DMS79 (cell line): ENCODE data around the gene MRFAP1L1.
A peak's percentile ranks its signal among the peaks of the same experiment; 100 is the strongest.
"Not testable (repeated sequence)": the region's sequence is repeated elsewhere in the genome, so short reads cannot be mapped to it uniquely, and the experiment has no call there.

Experiments used
- DNase-seq: peaks from one replicate; lab custom pipeline; 2025; lab: John Stamatoyannopoulos, UW

Gene MRFAP1L1

DNA sequence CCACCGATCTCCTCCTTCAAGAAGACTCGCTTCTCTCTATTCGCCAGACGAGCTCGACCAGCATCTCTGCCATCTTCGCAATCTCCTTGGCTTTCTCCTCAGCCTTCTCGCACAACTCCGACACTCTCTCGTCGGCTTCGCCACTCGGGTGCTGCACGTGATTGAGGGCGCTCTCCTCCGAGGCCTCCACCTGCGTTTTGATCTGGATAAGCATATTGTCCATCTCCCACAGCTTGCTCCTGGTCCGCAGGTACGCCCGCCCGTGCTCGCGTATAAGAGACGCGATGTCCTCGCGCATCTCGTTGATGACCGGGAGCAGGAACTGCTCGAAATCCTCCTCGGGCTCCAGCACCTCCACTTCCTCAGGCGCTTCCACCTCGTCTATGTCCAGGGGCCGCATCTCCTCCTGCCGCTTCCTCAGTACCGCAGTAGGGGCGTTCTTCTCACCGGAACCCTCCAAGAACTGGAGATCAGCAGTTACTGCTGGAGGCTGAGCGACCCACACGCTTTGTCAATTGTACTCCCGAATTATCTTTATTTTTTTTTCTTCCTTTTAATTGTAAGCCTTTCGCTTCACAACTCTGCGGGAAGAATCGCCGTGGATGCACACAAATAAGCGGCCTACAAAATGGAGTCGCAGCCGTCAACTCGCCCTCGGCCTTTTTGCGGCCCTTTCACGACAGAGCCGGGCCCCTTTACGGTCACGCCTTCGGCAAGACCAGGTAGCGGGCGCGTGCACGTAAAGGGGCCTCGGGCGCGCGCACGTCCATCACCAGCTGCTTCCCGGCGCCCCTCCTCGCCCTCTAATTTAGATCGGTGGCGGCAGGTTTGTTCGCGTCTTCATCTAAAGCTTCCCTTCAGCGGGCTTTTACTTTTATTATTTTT lies at the start of gene MRFAP1L1:
MRFAP1L1 (minus strand) TSS at position 636 of the 885 bp plus-strand sequence; CDS start at position 400, 236 bp downstream.
- DNase-seq: peak; percentile 68

DNA sequence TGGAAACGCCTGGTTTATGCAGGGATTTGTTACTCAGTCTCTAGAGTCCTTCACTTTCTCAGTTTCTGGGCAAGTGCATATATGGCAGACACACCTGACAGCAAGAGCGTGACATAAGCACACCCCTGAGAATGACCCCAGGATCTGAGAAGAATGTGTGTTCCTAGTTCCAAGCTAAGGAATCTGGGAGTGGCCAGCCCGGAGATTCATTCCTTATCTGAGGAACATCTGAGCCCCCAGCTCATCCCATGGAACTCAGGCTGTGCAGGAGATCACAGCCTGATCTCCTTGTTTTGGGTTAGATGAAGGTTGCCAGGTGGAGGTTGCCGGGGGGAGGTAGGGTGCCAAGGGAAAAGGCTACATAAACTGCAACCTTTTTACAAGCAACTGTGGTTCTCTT lies 49.1 kb upstream of the MRFAP1L1 start:
- DNase-seq: no peak

DNA sequence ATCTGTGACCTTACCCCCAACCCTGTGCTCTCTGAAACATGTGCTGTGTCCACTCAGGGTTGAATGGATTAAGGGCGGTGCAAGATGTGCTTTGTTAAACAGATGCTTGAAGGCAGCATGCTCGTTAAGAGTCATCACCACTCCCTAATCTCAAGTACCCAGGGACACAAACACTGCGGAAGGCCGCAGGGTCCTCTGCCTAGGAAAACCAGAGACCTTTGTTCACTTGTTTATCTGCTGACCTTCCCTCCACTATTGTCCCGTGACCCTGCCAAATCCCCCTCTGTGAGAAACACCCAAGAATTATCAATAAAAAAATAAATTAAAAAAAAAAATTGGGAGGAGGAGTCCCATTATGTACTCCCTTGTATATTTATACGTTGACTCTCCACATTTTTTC lies 46.7 kb upstream of the MRFAP1L1 start:
- DNase-seq: not testable (repeated sequence)

DNA sequence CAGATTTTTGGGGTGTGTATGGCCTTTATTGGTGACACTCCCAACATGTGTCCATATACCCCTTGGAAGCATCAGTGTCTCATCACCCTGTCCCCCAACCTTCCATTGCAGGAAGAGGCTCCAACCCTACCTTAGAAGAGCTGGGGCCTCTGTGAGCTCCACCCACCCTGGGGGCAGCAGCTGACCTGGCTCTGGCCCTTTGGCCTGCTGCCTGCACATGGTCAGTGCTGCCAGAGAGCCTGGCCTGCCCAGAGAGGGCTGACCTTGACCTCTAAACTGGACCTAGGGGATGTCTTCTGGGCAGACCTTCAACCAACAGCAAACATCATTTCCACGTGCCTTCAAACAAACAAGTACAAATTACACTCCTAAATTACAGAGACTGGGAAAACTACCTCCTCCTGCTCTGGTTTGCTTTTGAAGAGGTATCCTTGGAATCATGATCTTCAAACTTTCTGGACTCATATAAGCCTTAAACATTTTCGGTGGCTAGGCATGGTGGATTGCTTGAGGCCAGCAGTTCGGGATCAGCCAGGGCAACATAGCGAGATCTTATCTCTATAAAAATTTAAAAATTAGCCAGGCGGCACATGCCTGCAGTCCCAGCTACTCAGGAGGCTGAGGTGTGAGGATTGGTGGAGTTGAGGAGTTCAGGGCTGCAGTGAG lies 45.6 kb upstream of the MRFAP1L1 start:
- no peak for DNase-seq

DNA sequence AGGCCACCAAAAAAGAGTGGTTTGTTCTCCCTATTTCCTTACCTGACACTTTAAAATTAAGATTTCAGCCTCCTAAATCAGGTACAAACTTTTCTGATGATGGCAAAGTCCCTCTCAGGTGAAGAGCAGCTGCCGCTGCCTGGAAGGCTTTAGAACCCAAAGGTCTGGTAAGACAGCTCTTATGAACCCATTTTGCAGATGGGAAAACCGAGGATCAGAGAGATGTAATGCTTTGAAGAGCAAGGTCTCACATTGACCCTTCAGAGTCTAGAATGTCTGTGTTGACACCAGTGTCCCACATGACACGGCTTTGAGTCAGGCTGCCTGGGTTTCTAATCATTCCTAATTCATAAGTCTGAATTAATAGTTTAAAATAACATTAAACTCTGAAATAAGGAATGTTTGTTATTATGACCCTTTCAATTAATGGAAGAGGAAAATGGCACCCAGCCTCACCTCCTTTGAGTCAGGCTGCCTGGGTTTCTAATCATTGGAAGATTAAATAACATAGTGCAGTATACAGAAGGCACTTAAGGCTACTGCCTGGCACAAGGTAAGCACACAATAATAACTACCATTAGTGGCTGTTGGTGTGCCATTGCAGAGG lies 44.9 kb upstream of the MRFAP1L1 start:
- DNase-seq: no peak

DNA sequence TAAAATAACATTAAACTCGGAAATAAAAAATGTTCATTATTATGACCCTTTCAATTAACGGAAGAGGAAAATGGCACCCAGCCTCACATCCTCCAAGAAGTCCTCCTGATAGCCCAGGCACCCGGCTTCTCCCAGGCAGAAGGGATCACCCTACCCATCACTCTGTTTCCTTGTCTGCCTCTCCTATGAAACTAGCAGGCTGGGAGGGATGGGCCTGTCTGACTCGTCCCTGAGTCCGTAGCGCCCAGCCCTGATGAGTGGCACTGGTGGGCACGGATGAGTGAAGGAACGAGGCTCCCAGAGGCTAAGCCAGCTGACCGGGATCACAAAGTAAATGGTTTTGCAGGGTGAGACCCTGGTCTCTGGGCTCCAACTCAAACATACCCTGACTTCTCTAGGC lies 44.2 kb upstream of the MRFAP1L1 start:
- DNase-seq: no peak

DNA sequence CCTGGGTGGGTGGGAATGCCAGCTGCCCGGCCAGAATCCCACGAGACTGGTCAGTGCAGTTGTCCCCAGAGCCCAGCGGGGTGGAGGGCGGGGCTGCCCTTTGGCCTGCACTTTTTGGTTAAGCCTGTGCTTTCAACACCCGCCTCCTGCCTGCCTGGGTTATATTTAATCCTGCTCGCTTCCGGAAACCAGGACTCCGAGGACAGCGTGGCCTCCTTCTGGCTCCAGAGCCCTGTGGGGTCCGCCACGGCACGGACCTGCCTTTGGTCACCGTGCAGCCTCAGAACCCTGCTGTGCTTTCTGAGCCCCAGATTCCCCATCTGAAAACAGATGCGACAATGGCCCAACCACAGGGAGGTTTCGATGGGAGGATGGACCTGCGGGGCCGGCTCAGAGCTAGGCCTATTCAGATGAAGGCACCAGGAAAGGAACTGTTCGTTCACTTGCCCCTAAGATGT lies 43.5 kb upstream of the MRFAP1L1 start:
- no peak for DNase-seq

DNA sequence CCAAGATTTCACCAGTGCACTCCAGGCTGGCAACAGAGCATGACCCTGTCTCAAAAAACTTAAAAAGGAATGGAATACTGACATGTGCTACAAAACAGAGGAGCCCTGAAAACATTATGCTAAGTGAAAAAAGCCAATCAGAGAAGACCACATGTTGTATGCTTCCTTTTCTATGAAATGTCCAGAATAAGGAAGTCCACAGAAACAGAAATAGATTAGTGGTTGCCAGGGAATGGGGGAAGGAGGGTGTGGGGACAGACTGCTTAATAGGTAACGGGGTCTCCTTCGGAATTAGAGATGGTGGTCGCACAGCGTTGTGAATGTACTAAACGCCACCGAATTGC lies 42.8 kb upstream of the MRFAP1L1 start:
- no peak for DNase-seq

DNA sequence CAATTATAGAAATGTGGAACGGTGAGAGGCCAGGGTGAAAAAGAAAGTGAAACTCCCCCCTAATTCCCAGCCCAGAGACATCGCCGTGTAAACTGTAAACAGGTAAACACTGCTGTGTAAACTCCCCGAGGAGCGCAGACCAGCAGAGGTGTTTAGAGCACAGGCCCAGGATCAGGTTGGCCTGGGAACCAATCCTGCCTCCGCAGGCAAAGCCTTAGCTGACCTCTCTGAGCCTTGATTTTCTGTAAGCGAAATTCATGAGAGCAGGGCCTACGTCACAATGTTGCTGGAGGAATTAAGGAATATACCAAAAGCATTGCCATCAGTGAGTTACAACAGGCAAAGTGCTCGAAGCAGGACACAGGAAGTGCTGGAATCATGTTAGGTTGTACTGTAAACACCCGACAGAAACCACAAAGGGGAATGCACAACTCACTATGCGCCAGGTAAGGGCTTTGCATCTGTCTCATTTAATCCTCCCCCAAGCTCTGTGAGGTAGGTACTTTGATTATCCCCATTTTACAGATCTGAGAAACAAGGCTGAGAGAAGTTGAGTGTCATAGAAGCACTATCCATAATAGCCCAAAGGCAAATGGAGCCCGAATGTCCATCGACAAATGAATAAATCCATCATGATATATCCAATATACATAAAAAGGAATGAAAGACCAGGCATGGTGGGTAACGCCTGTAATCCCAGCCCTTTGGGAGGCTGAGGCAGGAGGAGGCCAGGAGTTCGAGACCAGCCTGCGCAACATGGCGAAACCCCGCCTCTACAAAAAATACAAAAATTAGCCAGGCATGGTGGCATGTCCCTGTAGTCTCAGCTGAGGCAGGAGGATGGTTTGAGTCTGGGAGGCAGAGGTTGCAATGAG lies 42.2 kb upstream of the MRFAP1L1 start:
- DNase-seq: no peak

DNA sequence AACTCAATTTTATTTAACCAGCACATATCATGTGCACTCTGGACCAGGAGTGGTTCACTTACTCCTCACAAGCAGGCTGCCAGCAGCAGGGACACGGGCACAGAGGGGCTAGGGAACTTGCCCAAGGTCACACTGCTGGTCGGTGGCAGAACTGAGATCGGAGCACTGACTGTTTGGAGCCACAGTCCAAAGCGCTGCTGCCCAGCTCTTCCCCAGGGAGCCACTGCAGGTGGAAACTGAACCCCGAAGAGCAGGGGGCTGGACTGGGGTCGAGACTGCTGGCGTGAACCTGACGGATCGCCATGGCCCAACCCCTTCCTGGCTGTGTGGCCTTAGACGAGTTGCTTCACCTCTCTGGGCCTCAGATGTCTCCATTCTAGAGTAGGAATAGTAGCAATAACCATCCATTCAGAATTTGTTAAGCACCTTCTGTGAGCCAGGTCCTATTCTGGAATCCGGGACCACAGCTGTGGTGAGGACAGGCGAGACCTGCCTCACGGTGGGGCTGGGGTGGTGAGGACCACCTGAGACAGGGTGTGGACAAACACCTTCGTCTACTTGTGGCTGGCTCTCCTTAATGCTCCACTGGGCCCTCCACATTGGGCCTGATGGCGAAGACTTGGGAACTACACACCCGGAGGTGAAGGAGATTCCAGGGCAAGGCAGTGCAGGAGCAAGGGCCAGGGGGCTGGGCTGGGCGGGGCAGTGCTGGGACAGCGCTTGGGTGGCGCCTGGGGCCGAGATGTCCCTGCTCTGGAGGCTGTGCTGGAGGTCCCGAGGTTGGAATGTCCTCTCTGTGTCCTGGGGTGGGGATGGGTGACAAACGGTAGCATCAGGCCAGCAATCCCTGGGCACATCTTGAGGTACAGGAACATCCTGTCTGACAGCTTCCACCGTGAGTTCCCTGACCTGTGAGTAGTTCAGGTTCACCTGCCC lies 40.9 kb upstream of the MRFAP1L1 start:
- no peak for DNase-seq

DNA sequence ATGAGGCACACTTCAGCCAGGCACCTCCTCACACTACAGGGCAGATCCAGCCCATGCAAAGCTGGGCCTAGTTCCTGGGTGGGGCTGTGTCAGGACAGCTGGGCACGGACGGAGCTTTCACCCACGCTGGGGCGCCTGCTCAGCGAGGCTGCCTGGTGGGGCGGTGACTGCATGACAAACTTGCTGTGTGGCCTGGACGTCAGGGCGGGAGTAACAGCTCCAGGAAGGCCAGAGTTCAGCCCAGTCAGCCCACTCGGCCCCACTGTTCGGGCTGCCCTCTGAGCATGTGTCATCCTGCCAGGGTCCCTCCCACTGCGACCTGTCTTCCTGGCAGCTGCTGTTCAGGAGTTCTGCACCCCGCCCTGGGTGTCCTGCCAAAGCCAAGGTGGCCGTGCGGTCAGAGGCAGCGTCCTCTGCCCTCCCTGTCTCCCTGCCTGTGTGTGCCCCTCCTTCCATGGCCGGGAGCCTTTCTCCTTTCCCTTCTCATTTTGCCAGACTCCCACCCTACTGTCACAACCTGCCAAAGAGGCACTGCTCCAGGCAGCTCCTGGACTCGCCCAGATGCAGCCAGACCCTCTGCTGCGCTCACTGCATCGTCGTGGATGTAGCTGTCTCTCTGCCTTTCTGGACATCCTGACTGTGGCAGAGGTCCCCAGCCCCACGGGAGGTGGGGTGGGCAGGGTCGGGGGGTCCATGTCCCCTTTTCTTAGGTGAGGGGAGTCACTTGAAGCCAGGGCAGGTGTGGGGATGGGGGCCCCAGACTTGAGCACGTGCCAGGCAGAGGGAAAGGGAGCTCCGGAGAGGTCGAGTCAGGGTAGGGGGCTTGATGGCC lies 39.9 kb upstream of the MRFAP1L1 start:
- no peak for DNase-seq

DNA sequence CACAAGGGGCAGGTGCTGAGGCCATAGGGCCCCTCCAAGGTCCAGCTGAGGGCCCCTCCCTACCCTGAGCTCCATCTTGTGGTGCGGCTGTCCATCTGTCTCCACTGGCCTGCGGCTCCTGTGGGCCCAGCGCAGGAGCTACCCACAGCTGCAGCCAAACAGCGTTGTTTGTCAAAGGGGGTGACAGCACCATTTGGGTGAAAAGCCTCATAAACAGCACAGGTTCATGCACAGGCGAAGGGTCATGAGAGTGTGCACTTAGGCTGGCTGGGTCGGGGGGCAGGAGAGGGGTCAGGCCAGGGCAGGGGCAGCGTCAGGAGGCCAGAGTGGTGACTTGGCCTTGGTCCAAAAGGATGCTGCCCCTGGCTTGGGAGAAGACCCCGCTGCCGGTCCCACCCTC lies 38.6 kb upstream of the MRFAP1L1 start:
- no peak for DNase-seq

DNA sequence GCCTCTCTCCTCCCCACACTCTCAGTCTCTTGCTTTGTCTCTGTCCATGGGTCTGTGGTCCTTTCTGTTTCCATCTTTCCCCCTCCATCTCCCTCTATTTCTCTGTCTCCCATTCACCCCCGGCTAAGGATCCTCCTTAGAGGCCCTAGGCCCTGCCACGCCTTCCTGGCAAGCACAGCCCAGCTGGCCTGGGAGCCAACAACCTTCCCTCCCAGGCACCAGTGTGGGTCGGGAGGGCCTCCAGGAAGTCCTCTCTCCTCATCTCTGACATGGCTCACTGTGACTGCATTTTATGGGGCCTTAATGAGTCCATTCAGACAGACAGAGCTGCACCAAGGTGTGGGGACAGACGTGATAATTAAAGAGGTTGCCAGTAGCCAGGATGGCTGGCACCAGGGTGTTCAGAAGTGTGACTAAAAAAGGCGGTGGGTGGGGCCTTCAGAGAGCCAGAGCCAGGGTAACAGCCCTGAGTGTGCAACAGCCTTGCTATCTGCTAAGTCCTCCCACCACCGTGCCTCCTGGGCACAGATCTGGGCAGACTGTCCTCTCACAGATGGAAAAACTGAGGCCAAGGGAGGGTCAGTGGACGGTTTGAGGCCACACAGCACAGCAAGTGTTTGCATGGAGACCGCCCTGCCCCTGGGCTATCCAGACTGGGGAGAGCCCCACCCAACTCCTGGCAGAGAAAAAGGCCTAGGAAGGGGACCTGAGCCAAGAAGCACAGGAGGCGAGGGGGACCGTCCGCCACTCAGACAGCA lies 37.8 kb upstream of the MRFAP1L1 start:
- DNase-seq: peak; percentile 51

DNA sequence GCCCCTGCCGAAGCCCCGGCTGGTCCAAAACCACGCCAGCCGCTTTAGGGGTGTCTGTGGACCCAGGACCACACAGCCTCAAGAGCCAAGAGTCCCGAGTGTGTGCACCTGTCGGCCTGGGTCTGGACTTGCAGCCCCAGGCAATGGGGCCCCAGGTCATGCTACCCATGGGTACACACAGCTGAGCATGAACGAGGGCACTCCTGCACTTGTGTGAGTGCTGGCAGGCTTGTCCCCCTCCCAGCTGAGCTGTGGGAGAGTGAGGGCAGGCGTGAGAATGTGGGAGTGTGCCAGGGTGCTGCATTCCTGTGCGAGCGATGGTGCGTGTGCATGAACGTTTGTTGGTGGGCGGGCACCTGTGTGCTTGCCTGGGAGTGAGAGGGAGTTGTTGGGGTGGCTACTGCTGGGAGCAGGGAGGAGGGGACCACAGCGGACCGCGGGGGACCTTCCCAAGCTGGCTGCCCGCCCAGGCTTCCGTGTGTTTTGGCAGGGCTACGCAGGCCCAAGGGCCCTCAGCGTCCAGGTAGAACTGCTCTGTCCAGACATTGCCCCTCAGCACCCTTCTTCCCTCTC lies 37.1 kb upstream of the MRFAP1L1 start:
- peak; percentile 70 for DNase-seq

DNA sequence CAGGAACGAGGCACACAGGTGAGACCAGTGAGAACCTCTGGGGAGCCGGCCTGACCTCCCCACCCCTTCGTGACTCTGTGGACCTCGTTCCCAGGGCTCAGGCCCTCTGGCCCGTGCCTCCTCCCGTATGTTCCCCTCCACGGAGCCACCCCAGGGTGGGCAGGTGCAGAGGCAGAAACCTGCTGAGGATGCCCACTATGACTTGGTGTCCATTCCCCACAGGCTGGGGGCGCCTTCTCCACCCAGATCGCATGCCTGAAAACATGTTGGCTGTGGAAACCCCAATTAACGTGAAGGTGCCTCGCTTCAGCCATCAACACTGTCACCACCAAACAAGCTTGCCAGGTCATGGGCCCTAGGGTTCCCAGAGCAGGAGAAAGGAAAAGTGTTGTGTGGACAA lies 33.3 kb upstream of the MRFAP1L1 start:
- no peak for DNase-seq

DNA sequence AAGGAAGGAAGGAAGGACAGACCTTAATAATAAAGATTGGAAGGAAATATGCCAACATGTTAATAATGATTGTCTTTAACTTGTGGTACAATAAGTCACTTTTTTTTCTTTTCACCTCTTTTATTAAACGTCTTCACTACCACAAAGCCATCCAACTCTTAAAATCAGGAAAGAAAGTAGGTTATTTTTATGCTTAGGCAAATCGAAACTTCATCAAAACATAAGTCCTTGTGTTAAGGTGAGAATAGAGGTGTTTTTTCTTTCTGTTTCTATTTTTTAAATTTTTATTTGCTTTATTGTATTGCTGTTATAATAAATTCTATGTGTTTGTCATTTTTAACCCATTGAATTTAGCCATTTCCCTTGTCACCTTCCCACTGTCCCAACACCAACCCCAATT lies 32.8 kb upstream of the MRFAP1L1 start:
- DNase-seq: no peak

DNA sequence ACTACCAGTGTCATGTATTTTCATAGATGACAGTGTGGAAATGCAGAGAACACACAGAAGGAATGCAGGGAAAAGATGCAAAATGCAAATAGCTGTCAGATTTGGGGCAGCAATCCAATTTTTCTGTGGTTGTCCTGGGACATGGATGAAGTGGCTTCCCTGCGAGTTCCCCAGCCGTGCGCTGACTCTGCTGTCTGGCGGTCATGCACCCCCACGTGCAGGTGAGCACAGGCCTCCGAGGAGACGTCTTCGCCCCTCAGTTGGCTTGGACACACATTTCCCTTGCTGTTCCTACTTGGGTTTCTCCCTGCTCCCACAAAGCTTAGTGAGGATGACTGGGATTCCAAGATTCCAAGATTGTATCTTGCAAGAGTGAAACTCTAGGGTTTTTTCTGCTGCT lies 30.7 kb upstream of the MRFAP1L1 start:
- DNase-seq: no peak

DNA sequence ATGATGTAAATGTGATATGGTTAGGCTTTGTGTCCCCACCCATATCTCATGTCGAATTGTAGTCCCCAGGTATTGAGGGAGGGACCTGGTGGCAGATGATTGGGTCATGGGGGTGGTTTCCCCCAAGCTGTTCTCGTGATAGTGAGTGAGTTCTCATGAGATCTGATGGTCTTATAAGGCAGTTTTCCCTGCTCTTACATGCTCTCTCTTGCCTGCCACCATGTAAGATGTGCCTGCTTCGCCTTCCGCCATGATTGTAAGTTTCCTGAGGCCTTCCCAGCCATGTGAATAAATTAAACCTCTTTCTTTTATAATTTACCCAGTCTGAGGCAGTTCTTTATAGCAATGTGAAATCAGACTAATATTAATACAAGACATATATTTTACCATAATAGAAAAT lies 30.3 kb upstream of the MRFAP1L1 start:
- DNase-seq: no peak
